ENCODE results near the gene MPC2.

Gene MPC2

GRCh38 chr1:167977245-167977644, 40.4 kb upstream of the MPC2 start:
- Histone ChIP-seq H2AFZ (ENCODE audit: low read length) (no peak overlapping the region), H2BK12ac (ENCODE audit: low read length) (no peak overlapping the region), H3K9me3 (replicated peaks in 1 of 2; ENCODE audit: control insufficient read depth in 2 of 2, insufficient read depth in 1 of 2, low read depth in 1 of 2, low read length in 2 of 2) (peaks cover 0 to 11% of the 10 kb centered on the region in 2 donors), H3K36me3 (replicated peaks in 1 of 2; ENCODE audit: control insufficient read depth in 2 of 2, insufficient read depth in 2 of 2, low read length in 2 of 2) (peaks cover 3 to 19% of the 10 kb centered on the region in 2 donors), H3K27me3 (ENCODE audit: control insufficient read depth in 3 of 3, insufficient read depth in 3 of 3, low read depth in 1 of 3, low read length in 3 of 3) (no peaks in the 10 kb centered on the region), H3K14ac (ENCODE audit: low read length) (no peak overlapping the region), H2BK15ac (ENCODE audit: low read length) (no peak overlapping the region), H2AK5ac (ENCODE audit: low read depth, low read length) (no peak overlapping the region), H3K18ac (ENCODE audit: low read length) (no peak overlapping the region), H3K4me1 (ENCODE audit: control insufficient read depth in 2 of 2, insufficient read depth in 1 of 2, low read depth in 1 of 2, low read length in 2 of 2) (no peaks in the 10 kb centered on the region), H3K4me3 (ENCODE audit: low read length in 2 of 2) (no peak overlapping the region), H3K27ac (replicated peaks; ENCODE audit: low read length) (no peak overlapping the region), H3K9ac (ENCODE audit: low read depth, low read length, poor library complexity) (no peak overlapping the region), H2BK120ac (ENCODE audit: low read depth, low read length) (no peak overlapping the region), H3K79me1 (ENCODE audit: low read depth, low read length) (no peaks in the 10 kb centered on the region), H3K4ac (ENCODE audit: low read length) (no peak overlapping the region), H4K8ac (ENCODE audit: low read depth, low read length) (no peak overlapping the region), H2BK5ac (ENCODE audit: low read length) (no peak overlapping the region), H3K23ac (ENCODE audit: low read depth, low read length, poor library complexity) (no peak overlapping the region), H4K91ac (ENCODE audit: low read depth, low read length, poor library complexity) (no peak overlapping the region), H3K4me2 (ENCODE audit: insufficient read depth, low read length, poor library complexity, severe bottlenecking) (no peak overlapping the region)
- no peak for DNase-seq (ENCODE audit: low spot score)
- no CpG with 5 or more reads among the region's 1 CpG for WGBS, 2 donors (ENCODE audit: extremely low coverage in 2 of 2, insufficient read length in 2 of 2, insufficient replicate concordance in 1 of 2)

DNA sequence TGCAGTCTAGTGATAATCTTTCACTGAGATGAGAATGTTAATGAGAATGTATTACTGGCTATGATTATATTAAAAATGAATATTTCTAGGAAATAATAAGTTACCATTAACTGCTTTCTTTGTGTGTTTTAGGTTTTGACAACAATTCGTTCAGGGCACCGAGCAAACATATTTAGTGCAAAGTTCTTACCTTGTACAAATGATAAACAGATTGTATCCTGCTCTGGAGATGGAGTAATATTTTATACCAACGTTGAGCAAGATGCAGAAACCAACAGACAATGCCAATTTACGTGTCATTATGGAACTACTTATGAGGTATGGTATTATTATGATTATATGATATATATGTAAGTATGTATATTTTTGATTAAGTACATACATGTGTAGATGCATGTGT, 37.8 kb upstream of the MPC2 start:
- Histone ChIP-seq H3K4ac (ENCODE audit: low read length) (no peak overlapping the region), H3K23ac (ENCODE audit: low read depth, low read length, poor library complexity) (no peak overlapping the region), H2AFZ (ENCODE audit: low read length) (no peak overlapping the region), H3K4me2 (ENCODE audit: insufficient read depth, low read length, poor library complexity, severe bottlenecking) (no peak overlapping the region), H3K79me1 (ENCODE audit: low read depth, low read length) (no peaks in the 10 kb centered on the region), H3K9me3 (replicated peaks in 1 of 2; ENCODE audit: control insufficient read depth in 2 of 2, insufficient read depth in 1 of 2, low read depth in 1 of 2, low read length in 2 of 2) (peaks cover 0 to 11% of the 10 kb centered on the region in 2 donors), H3K4me1 (ENCODE audit: control insufficient read depth in 2 of 2, insufficient read depth in 1 of 2, low read depth in 1 of 2, low read length in 2 of 2) (no peaks in the 10 kb centered on the region), H2AK5ac (ENCODE audit: low read depth, low read length) (no peak overlapping the region), H2BK15ac (ENCODE audit: low read length) (no peak overlapping the region), H2BK120ac (ENCODE audit: low read depth, low read length) (no peak overlapping the region), H4K8ac (ENCODE audit: low read depth, low read length) (no peak overlapping the region), H2BK12ac (ENCODE audit: low read length) (no peak overlapping the region), H3K27me3 (ENCODE audit: control insufficient read depth in 3 of 3, insufficient read depth in 3 of 3, low read depth in 1 of 3, low read length in 3 of 3) (no peaks in the 10 kb centered on the region), H3K27ac (replicated peaks; ENCODE audit: low read length) (no peak overlapping the region), H4K91ac (ENCODE audit: low read depth, low read length, poor library complexity) (no peak overlapping the region), H3K36me3 (replicated peaks in 1 of 2; ENCODE audit: control insufficient read depth in 2 of 2, insufficient read depth in 2 of 2, low read length in 2 of 2) (peaks cover 3 to 19% of the 10 kb centered on the region in 2 donors), H3K9ac (ENCODE audit: low read depth, low read length, poor library complexity) (no peak overlapping the region), H3K18ac (ENCODE audit: low read length) (no peak overlapping the region), H2BK5ac (ENCODE audit: low read length) (no peak overlapping the region), H3K14ac (ENCODE audit: low read length) (no peak overlapping the region), H3K4me3 (ENCODE audit: low read length in 2 of 2) (no peak overlapping the region)
- no CpG with 5 or more reads among the region's 4 CpGs for WGBS, 2 donors (ENCODE audit: extremely low coverage in 2 of 2, insufficient read length in 2 of 2, insufficient replicate concordance in 1 of 2)
- DNase-seq (ENCODE audit: low spot score), result no peak

DNA sequence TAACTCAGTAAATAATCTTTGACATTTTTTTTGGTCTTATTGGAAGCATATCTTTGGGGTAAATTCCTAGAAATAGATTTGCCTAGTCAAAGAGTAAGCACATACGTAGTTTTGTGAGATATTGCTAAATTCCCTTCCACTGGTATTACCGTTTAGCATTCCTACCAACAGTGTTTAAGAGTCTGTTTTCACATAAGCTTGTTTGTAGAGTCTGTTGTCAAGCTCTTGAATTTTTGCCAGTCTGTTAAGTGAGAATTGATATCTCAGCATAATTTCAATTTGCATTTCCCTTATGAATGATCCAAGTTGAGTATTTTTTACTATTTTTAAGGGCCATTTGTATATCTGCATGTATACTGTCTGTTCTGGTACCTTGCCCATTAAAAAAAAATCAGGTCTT, 37.0 kb upstream of the MPC2 start:
- Histone ChIP-seq H3K4ac (ENCODE audit: low read length) (no peak overlapping the region), H3K18ac (ENCODE audit: low read length) (no peak overlapping the region), H2BK5ac (ENCODE audit: low read length) (no peak overlapping the region), H3K4me1 (ENCODE audit: control insufficient read depth in 2 of 2, insufficient read depth in 1 of 2, low read depth in 1 of 2, low read length in 2 of 2) (no peaks in the 10 kb centered on the region), H4K8ac (ENCODE audit: low read depth, low read length) (no peak overlapping the region), H2BK120ac (ENCODE audit: low read depth, low read length) (no peak overlapping the region), H3K4me2 (ENCODE audit: insufficient read depth, low read length, poor library complexity, severe bottlenecking) (no peak overlapping the region), H2BK15ac (ENCODE audit: low read length) (no peak overlapping the region), H3K9ac (ENCODE audit: low read depth, low read length, poor library complexity) (no peak overlapping the region), H2AK5ac (ENCODE audit: low read depth, low read length) (no peak overlapping the region), H3K23ac (ENCODE audit: low read depth, low read length, poor library complexity) (no peak overlapping the region), H3K9me3 (replicated peaks in 1 of 2; ENCODE audit: control insufficient read depth in 2 of 2, insufficient read depth in 1 of 2, low read depth in 1 of 2, low read length in 2 of 2) (peaks cover 0 to 11% of the 10 kb centered on the region in 2 donors), H3K27me3 (ENCODE audit: control insufficient read depth in 3 of 3, insufficient read depth in 3 of 3, low read depth in 1 of 3, low read length in 3 of 3) (no peaks in the 10 kb centered on the region), H4K91ac (ENCODE audit: low read depth, low read length, poor library complexity) (no peak overlapping the region), H3K4me3 (ENCODE audit: low read length in 2 of 2) (no peak overlapping the region), H2AFZ (ENCODE audit: low read length) (no peak overlapping the region), H3K14ac (ENCODE audit: low read length) (no peak overlapping the region), H3K27ac (replicated peaks; ENCODE audit: low read length) (no peak overlapping the region), H2BK12ac (ENCODE audit: low read length) (no peak overlapping the region), H3K79me1 (ENCODE audit: low read depth, low read length) (no peaks in the 10 kb centered on the region), H3K36me3 (replicated peaks in 1 of 2; ENCODE audit: control insufficient read depth in 2 of 2, insufficient read depth in 2 of 2, low read length in 2 of 2) (peaks cover 3 to 19% of the 10 kb centered on the region in 2 donors)
- WGBS, 2 donors (ENCODE audit: extremely low coverage in 2 of 2, insufficient read length in 2 of 2, insufficient replicate concordance in 1 of 2), result no CpG with 5 or more reads among the region's 2 CpGs
- DNase-seq (ENCODE audit: low spot score), result no peak

DNA sequence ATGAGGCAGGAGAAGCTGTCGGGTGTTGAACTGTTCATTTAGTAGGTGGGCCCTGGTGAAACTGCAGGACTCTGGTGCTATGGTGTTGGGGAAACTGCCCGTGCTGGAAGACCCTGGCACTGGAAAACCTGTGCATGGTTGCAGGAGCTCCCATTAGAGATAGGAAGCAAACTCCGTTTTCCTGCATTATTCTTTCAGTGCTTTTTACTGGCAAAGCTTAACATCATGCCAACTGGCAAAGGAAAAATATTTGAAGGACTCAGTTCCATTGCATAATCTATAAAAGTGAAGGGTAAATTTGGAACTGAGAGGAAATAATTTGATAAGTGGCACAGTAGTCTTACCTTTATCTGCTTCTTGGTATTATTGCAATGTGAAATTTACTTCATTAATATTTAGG, 31.7 kb upstream of the MPC2 start:
- DNase-seq (ENCODE audit: low spot score), result no peak
- peaks cover 0 to 2% of the 10 kb centered on the region in 2 donors for H3K9me3 ChIP-seq (replicated peaks in 1 of 2; ENCODE audit: control insufficient read depth in 2 of 2, insufficient read depth in 1 of 2, low read depth in 1 of 2, low read length in 2 of 2)
- H3K36me3 ChIP-seq (replicated peaks in 1 of 2; ENCODE audit: control insufficient read depth in 2 of 2, insufficient read depth in 2 of 2, low read length in 2 of 2), result peaks cover 0 to 10% of the 10 kb centered on the region in 2 donors
- H3K27me3 ChIP-seq (ENCODE audit: control insufficient read depth in 3 of 3, insufficient read depth in 3 of 3, low read depth in 1 of 3, low read length in 3 of 3), result no peaks in the 10 kb centered on the region
- H3K4me2 ChIP-seq (ENCODE audit: insufficient read depth, low read length, poor library complexity, severe bottlenecking), result no peak overlapping the region
- no peak overlapping the region for H3K18ac ChIP-seq (ENCODE audit: low read length)
- H2BK120ac ChIP-seq (ENCODE audit: low read depth, low read length), result no peak overlapping the region
- no peak overlapping the region for H2AK5ac ChIP-seq (ENCODE audit: low read depth, low read length)
- no peak overlapping the region for H4K8ac ChIP-seq (ENCODE audit: low read depth, low read length)
- no peak overlapping the region for H3K4me3 ChIP-seq (ENCODE audit: low read length in 2 of 2)
- H3K14ac ChIP-seq (ENCODE audit: low read length), result no peak overlapping the region
- no peak overlapping the region for H2BK5ac ChIP-seq (ENCODE audit: low read length)
- no peak overlapping the region for H3K9ac ChIP-seq (ENCODE audit: low read depth, low read length, poor library complexity)
- H3K79me1 ChIP-seq (ENCODE audit: low read depth, low read length), result no peaks in the 10 kb centered on the region
- H2BK12ac ChIP-seq (ENCODE audit: low read length), result no peak overlapping the region
- no peak overlapping the region for H3K23ac ChIP-seq (ENCODE audit: low read depth, low read length, poor library complexity)
- H3K27ac ChIP-seq (replicated peaks; ENCODE audit: low read length), result no peak overlapping the region
- no peak overlapping the region for H2BK15ac ChIP-seq (ENCODE audit: low read length)
- no peak overlapping the region for H2AFZ ChIP-seq (ENCODE audit: low read length)
- no peak overlapping the region for H4K91ac ChIP-seq (ENCODE audit: low read depth, low read length, poor library complexity)
- no peak overlapping the region for H3K4ac ChIP-seq (ENCODE audit: low read length)
- H3K4me1 ChIP-seq (ENCODE audit: control insufficient read depth in 2 of 2, insufficient read depth in 1 of 2, low read depth in 1 of 2, low read length in 2 of 2), result no peaks in the 10 kb centered on the region
- no CpG with 5 or more reads among the region's 3 CpGs for WGBS, 2 donors (ENCODE audit: extremely low coverage in 2 of 2, insufficient read length in 2 of 2, insufficient replicate concordance in 1 of 2)

Data from neuronal stem cell (in vitro differentiated cells).